Endothelial cell of umbilical vein (primary cell): Measurements from ENCODE around the gene LRRC43.

ENCODE experiments used
- MYC ChIP-seq: IDR thresholded peaks from one replicate; pipeline ENCODE4 v1.6.1; 2011; ENCODE audit warnings: mild to moderate bottlenecking, low read depth, low read length
- POLR2AphosphoS5 ChIP-seq: IDR thresholded peaks from 2 replicates; pipeline ENCODE4 v1.6.1; 2012; ENCODE audit warnings: low read depth, mild to moderate bottlenecking, control low read depth, low read length, moderate library complexity; ENCODE audit not compliant: insufficient read depth

DNA sequence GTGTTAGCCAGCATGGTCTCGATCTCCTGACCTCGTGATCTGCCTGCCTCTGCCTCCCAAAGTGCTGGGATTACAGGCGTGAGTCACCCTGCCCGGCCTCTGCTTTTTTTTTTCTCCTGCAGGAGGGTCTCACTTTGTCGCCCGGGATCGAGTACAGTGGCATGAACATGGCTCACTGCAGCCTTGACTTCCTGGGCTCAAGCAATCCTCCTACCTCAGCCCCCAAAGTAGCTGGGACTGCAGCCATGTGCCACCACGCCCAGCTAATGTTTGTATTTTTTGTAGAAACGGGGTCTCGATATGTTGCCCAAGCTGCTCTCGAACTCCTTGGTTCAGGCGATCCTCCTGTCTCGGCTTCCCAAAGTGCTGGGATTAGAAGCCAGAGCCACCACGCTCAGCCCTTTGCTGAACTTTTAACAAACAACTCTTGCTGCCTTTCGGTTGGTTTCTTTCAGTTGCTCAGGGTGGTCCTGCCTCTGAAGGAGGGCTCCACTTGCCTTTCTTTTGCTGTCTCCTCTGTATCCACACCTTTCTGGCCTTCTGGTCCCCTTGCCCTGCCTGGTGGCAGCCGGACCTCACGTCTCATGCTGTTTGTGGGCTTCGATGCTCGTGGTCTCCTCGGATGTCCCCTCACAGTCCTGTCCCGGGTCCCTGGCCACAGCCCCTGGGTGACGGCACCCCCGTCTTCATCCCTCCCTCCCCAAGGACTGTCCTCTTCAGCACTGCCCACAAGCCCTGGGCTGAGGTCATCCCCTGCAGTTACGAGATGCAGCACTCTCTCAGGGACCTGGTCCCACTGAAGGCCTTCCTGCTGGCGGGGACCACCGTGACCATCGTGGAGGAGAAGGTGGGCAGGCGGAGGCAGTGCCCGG, 16.8 kb downstream of the LRRC43 start:
- no peak for TF ChIP-seq MYC
- TF ChIP-seq POLR2AphosphoS5: no peak
